SK-N-SH (cell line): Measurements from ENCODE around the gene CCDC87. TPM values are rescaled to one million over a fixed set of nuclear protein-coding genes. Genes with fewer than 3 reads are reported as not detected.
A peak's percentile ranks its signal among the peaks of the same experiment; 100 is the strongest.

ENCODE experiments used
- CTCF ChIA-PET: fragments of 300-600, 350-600 bp; formaldehyde crosslinking; extraction: SDS; loops from one replicate; lab custom pipeline; 2021; lab: Yijun Ruan, JAX
- POLR2A ChIA-PET: fragments of 350-600 bp; sonication (Branson Sonifier 250); formaldehyde crosslinking; extraction: SDS; loops from one replicate; lab custom pipeline; 2020; ENCODE audit warnings: antibody characterized with exemption, inconsistent platforms; lab: Yijun Ruan, JAX
- DNase-seq: peaks from one replicate; pipeline ENCODE4 v3.0.0; 2012
- H2AFZ ChIP-seq: fragments of 200-600 bp; sonication (generic); 2 replicates; pipeline ENCODE4 v1.8.1; 2016; ENCODE audit warnings: antibody characterized with exemption, mild to moderate bottlenecking, low read depth
- H3F3A ChIP-seq: fragments of 200-600 bp; sonication (generic); replicated peaks from 2 replicates; pipeline ENCODE3; 2016; ENCODE audit warnings: antibody characterized with exemption, mild to moderate bottlenecking; ENCODE audit not compliant: insufficient read depth
- H3K27ac ChIP-seq, 2 experiments: fragments of 200-500 bp in 1 of 2; fragments of 200-600 bp in 1 of 2; sonication (Bioruptor generic) in 1 of 2; sonication (generic), shearing (Covaris generic) in 1 of 2; 2 replicates each; pipeline versions ENCODE4 v1.5.1 to v1.6.1; 2014 to 2016; ENCODE audit warnings: low read depth in 2 of 2, inconsistent platforms in 1 of 2, low read length in 1 of 2, mild to moderate bottlenecking in 1 of 2, mixed read lengths in 1 of 2
- H3K27me3 ChIP-seq: fragments of 200-600 bp; sonication (generic), shearing (Covaris generic); 2 replicates; pipeline ENCODE4 v1.6.1; 2016; ENCODE audit warnings: mixed run types; ENCODE audit not compliant: insufficient read depth
- H3K36me3 ChIP-seq, 2 experiments: fragments of 200-500 bp in 1 of 2; fragments of 200-600 bp in 1 of 2; sonication (Bioruptor generic) in 1 of 2; sonication (generic) in 1 of 2; replicated peaks in 1 of 2; 2 replicates each; pipeline versions ENCODE3 to v1.5.1; 2014 to 2016; ENCODE audit warnings: low read length in 1 of 2, mild to moderate bottlenecking in 1 of 2; ENCODE audit not compliant: insufficient read depth in 2 of 2, control insufficient read depth in 1 of 2
- H3K4me1 ChIP-seq, 2 experiments: fragments of 200-500 bp in 1 of 2; fragments of 200-600 bp in 1 of 2; sonication (Bioruptor generic) in 1 of 2; sonication (generic), shearing (Covaris generic) in 1 of 2; 2 replicates each; pipeline versions ENCODE4 v1.5.1 to v1.6.1; 2014 to 2016; ENCODE audit warnings: low read depth in 1 of 2, low read length in 1 of 2, mixed run types in 1 of 2; ENCODE audit not compliant: insufficient read depth in 2 of 2, control insufficient read depth in 1 of 2
- H3K4me2 ChIP-seq: fragments of 200-600 bp; sonication (generic), shearing (Covaris generic); 2 replicates; pipeline ENCODE4 v1.6.1; 2017; ENCODE audit warnings: mixed run types
- H3K4me3 ChIP-seq, 2 experiments: fragments of 200-500 bp in 1 of 2; fragments of 200-600 bp in 1 of 2; sonication (Bioruptor generic) in 1 of 2; sonication (generic), shearing (Covaris generic) in 1 of 2; 2 replicates each; pipeline versions ENCODE4 v1.5.1 to v1.8.1; 2014 to 2016; ENCODE audit warnings: low read depth in 2 of 2, inconsistent platforms in 1 of 2, low read length in 1 of 2, mild to moderate bottlenecking in 1 of 2, mixed read lengths in 1 of 2, moderate library complexity in 1 of 2
- H3K79me2 ChIP-seq: fragments of 200-600 bp; sonication (generic); 2 replicates; pipeline ENCODE4 v1.8.1; 2017; ENCODE audit warnings: mild to moderate bottlenecking; ENCODE audit not compliant: insufficient read depth
- H3K9ac ChIP-seq: fragments of 200-600 bp; sonication (generic); 2 replicates; pipeline ENCODE4 v1.6.1; 2017; ENCODE audit warnings: mixed run types
- H3K9me2 ChIP-seq: fragments of 200-600 bp; sonication (generic); 2 replicates; pipeline ENCODE4 v1.6.1; 2017; ENCODE audit warnings: mixed run types
- H3K9me3 ChIP-seq: fragments of 200-600 bp; sonication (generic); 2 replicates; pipeline ENCODE4 v1.6.1; 2017; ENCODE audit warnings: mixed run types, mild to moderate bottlenecking, moderate library complexity
- H4K20me1 ChIP-seq: fragments of 200-600 bp; sonication (generic); 2 replicates; pipeline ENCODE4 v1.6.1; 2017; ENCODE audit warnings: mild to moderate bottlenecking, mixed run types; ENCODE audit not compliant: insufficient read depth
- CHD2 ChIP-seq: fragments of 150-350 bp; IDR thresholded peaks from 2 replicates; pipeline ENCODE4 v1.6.1; 2018; ENCODE audit warnings: low read length; ENCODE audit not compliant: partially characterized antibody
- ELF1 ChIP-seq: IDR thresholded peaks from 2 replicates; pipeline ENCODE4 v1.4.0; 2012
- FOXJ3 ChIP-seq: sonication (generic); formaldehyde crosslinking; IDR thresholded peaks from 2 replicates; pipeline ENCODE4 v1.5.1; 2020; ENCODE audit warnings: mild to moderate bottlenecking, missing genetic modification reagents
- FOXM1 ChIP-seq: IDR thresholded peaks from 2 replicates; pipeline ENCODE4 v1.4.0; 2012; ENCODE audit warnings: low read depth, mild to moderate bottlenecking
- IRF3 ChIP-seq: fragments of 150-350 bp; IDR thresholded peaks from 2 replicates; pipeline ENCODE4 v1.6.1; 2016; ENCODE audit warnings: mild to moderate bottlenecking, low read depth, low read length
- MAX ChIP-seq: IDR thresholded peaks from 2 replicates; pipeline ENCODE4 v1.4.0; 2012; ENCODE audit warnings: low read depth
- MEF2A ChIP-seq: IDR thresholded peaks from 2 replicates; pipeline ENCODE4 v1.4.0; 2012; ENCODE audit warnings: low read depth, borderline replicate concordance
- MXI1 ChIP-seq: IDR thresholded peaks from 2 replicates; pipeline ENCODE4 v1.6.1; 2012; ENCODE audit warnings: mild to moderate bottlenecking, low read depth, low read length, improper control_type of control experiment
- NFIC ChIP-seq: IDR thresholded peaks from 2 replicates; pipeline ENCODE4 v1.4.0; 2012; ENCODE audit warnings: borderline replicate concordance
- NRF1 ChIP-seq: IDR thresholded peaks from 2 replicates; pipeline ENCODE4 v1.6.1; 2012; ENCODE audit warnings: low read depth, mild to moderate bottlenecking, low read length
- POLR2AphosphoS5 ChIP-seq: IDR thresholded peaks from 2 replicates; pipeline ENCODE4 v1.6.1; 2012; ENCODE audit warnings: low read depth, low read length
- RAD21 ChIP-seq: IDR thresholded peaks from 2 replicates; pipeline ENCODE4 v1.6.1; 2012; ENCODE audit warnings: mild to moderate bottlenecking, low read length
- REST ChIP-seq: IDR thresholded peaks from 2 replicates; pipeline ENCODE4 v1.6.1; 2012; ENCODE audit warnings: mild to moderate bottlenecking, low read depth, low read length, moderate library complexity
- RFX5 ChIP-seq: IDR thresholded peaks from 2 replicates; pipeline ENCODE4 v1.6.1; 2012; ENCODE audit warnings: mild to moderate bottlenecking, improper control_type of control experiment, low read length
- RXRA ChIP-seq: IDR thresholded peaks from 2 replicates; pipeline ENCODE4 v1.4.0; 2012; ENCODE audit warnings: low read depth, mild to moderate bottlenecking, borderline replicate concordance
- SMC3 ChIP-seq: IDR thresholded peaks from 2 replicates; pipeline ENCODE4 v1.6.1; 2012; ENCODE audit warnings: low read depth, low read length, improper control_type of control experiment
- TAF1 ChIP-seq: IDR thresholded peaks from 2 replicates; pipeline ENCODE4 v1.6.1; 2012; ENCODE audit warnings: low read depth, mild to moderate bottlenecking, low read length, moderate library complexity, borderline replicate concordance
- TCF12 ChIP-seq: IDR thresholded peaks from 2 replicates; pipeline ENCODE4 v1.4.0; 2012
- TEAD4 ChIP-seq: IDR thresholded peaks from 2 replicates; pipeline ENCODE4 v1.4.0; 2012; ENCODE audit warnings: mild to moderate bottlenecking, borderline replicate concordance; ENCODE audit not compliant: insufficient read depth
- USF1 ChIP-seq: IDR thresholded peaks from 2 replicates; pipeline ENCODE4 v1.4.0; 2012; ENCODE audit warnings: low read depth, borderline replicate concordance
- USF2 ChIP-seq: fragments of 150-350 bp; IDR thresholded peaks from 2 replicates; pipeline ENCODE4 v1.6.1; 2017; ENCODE audit warnings: antibody characterized with exemption, low read length, low read depth, borderline replicate concordance
- YY1 ChIP-seq: IDR thresholded peaks from 2 replicates; pipeline ENCODE4 v1.4.0; 2012; ENCODE audit warnings: low read depth, mild to moderate bottlenecking
- ZBTB33 ChIP-seq: IDR thresholded peaks from 2 replicates; pipeline ENCODE4 v1.4.0; 2012; ENCODE audit warnings: low read depth, borderline replicate concordance
- WGBS: methylation state at CpG from one replicate; pipeline ENCODE4 v1.1.6; 2017; ENCODE audit warnings: low lambda C conversion rate; 5-methylcytosine and 5-hydroxymethylcytosine counted together
- polyA plus RNA-seq, 3 experiments: library from polyadenylated mRNA; depleted of rRNA; stranded (reverse); fragments of >200 nt; gene quantifications; 2 replicates each; pipeline ENCODE4 v1.2.3, GENCODE V29; 2012

The CCDC87 gene
- polyA plus RNA-seq (2012; rRNA removed) = 0.06 and 0.21 TPM in 2 replicates
- 0.14 and 0.15 TPM in 2 replicates for polyA plus RNA-seq (2012; cell fraction: cytosol; rRNA removed)
- 0.12 and 0.22 TPM in 2 replicates for polyA plus RNA-seq (2012; cell fraction: nucleus; rRNA removed)

- no peaks in the 10 kb centered on the region for H3K9me2 ChIP-seq
- no peaks in the 10 kb centered on the region for H3K27me3 ChIP-seq
- H3K4me1 ChIP-seq = peaks cover 4 to 17% of the 10 kb centered on the region in 2 experiments; a peak in 1 of 4 replicates
- no peaks in the 10 kb centered on the region for H3K36me3 ChIP-seq
- peak within 1 kb of the TSS; percentile 85 for H3K9ac ChIP-seq
- no peaks in the 10 kb centered on the region for H4K20me1 ChIP-seq
- H3K4me3 ChIP-seq = peak within 1 kb of the TSS; percentile 77 to 94
- H3K27ac ChIP-seq = peak within 1 kb of the TSS; percentile 62 to 84; a peak in 3 of 4 replicates
- no peaks in the 10 kb centered on the region for H3F3A ChIP-seq
- peak within 1 kb of the TSS; percentile 97 for H2AFZ ChIP-seq
- peak within 1 kb of the TSS; percentile 98 for H3K4me2 ChIP-seq
- peak; percentile 100 for DNase-seq
- POLR2A ChIA-PET = interaction anchor here (1.2 to 2.0 kb wide), 3 partner anchors 24 to 45 kb away, joined by 5 to 8 read pairs (median 7); partner anchors contain the start of genes CTSF, RBM14 and RBM4
- H3K79me2 ChIP-seq = peaks cover 18% of the 10 kb centered on the region
- CTCF ChIA-PET = interaction anchor here (0.6 to 3.4 kb wide), 17 partner anchors 9 to 432 kb away, joined by 3 to 21 read pairs (median 3); partner anchors contain the start of genes CTSF and RBM4B
- H3K9me3 ChIP-seq = no peaks in the 10 kb centered on the region
- WGBS = 23% methylated on average over 40 of the region's 68 CpGs
- TF ChIP-seq TEAD4 (no peak), REST (no peak), MXI1 (peak; percentile 52; the same call in 1 of the 2 replicates), TCF12 (no peak), MAX (peak; percentile 79), ZBTB33 (no peak), RAD21 (no peak), FOXM1 (no peak), NFIC (no peak), RFX5 (no peak), POLR2AphosphoS5 (peak; percentile 99), YY1 (0 out of 2 replicates have a peak, but pooled peaks have one; percentile 26), CHD2 (no peak), USF2 (no peak), ELF1 (no peak), MEF2A (no peak), NRF1 (peak; percentile 95), TAF1 (peak; percentile 69), USF1 (no peak), FOXJ3 (CRISPR knock-in tag) (no peak), SMC3 (no peak), IRF3 (no peak), RXRA (no peak)
These were observed at the start of gene CCDC87, which contains the start of gene CCS for GRCh38 chr11:66592457-66593302. CCDC87 (minus strand) TSS chr11:66593063; CDS start chr11:66593015, 48 bp downstream. CCS (plus strand) TSS chr11:66593185; CDS start chr11:66593262, 77 bp downstream.
